H1 (cell line): ENCODE data around the gene ALOX15B. TPM values are rescaled to one million over a fixed set of nuclear protein-coding genes. Genes with fewer than 3 reads are reported as not detected.
"Not testable (repeated sequence)": the region's sequence is repeated elsewhere in the genome, so short reads cannot be mapped to it uniquely, and the experiment has no call there.

ENCODE experiments used
- CTCF ChIA-PET: fragments of 300-600 bp; sonication (Branson Sonifier 250); formaldehyde crosslinking; loops from one replicate; lab custom pipeline; 2021; ENCODE audit not compliant: partially characterized antibody; lab: Charles Lee
- POLR2A ChIA-PET: fragments of 300-600 bp; sonication (Branson Sonifier 250); formaldehyde crosslinking; loops from one replicate; lab custom pipeline; 2021; ENCODE audit warnings: inconsistent platforms; ENCODE audit not compliant: partially characterized antibody; lab: Charles Lee
- DNase-seq, 2 experiments: peaks; one replicate each; pipeline versions ENCODE4 v3.0.0 to v3.0.0-alpha.2; 2010 to 2022; ENCODE audit warnings: low spot score in 2 of 2, low read depth in 1 of 2, mixed read lengths in 1 of 2
- FAIRE-seq: peaks from 2 replicates; lab custom pipeline; 2011; peaks lifted over from hg19 to GRCh38; lab: Jason Lieb, UNC
- H2AFZ ChIP-seq: 2 replicates; pipeline ENCODE4 v1.8.1; 2012; ENCODE audit warnings: low read length, inconsistent platforms
- H2AK5ac ChIP-seq: 2 replicates; pipeline ENCODE4 v1.6.1; 2013; ENCODE audit warnings: low read depth, low read length
- H2BK120ac ChIP-seq: replicated peaks from 2 replicates; pipeline ENCODE3; 2013; ENCODE audit warnings: low read depth, low read length, inconsistent platforms
- H2BK12ac ChIP-seq: 2 replicates; pipeline ENCODE4 v1.6.1; 2013; ENCODE audit warnings: low read depth, low read length
- H2BK15ac ChIP-seq: 2 replicates; pipeline ENCODE4 v1.6.1; 2013; ENCODE audit warnings: low read length
- H2BK20ac ChIP-seq: 2 replicates; pipeline ENCODE4 v1.6.1; 2013; ENCODE audit warnings: low read length
- H2BK5ac ChIP-seq: 2 replicates; pipeline ENCODE4 v1.6.1; 2013; ENCODE audit warnings: low read depth, low read length
- H3K14ac ChIP-seq: 2 replicates; pipeline ENCODE4 v1.6.1; 2013; ENCODE audit warnings: inconsistent platforms; ENCODE audit not compliant: insufficient read length
- H3K18ac ChIP-seq: 2 replicates; pipeline ENCODE4 v1.6.1; 2013; ENCODE audit warnings: low read length; ENCODE audit errors: extremely low read depth
- H3K23ac ChIP-seq: 2 replicates; pipeline ENCODE4 v1.6.1; 2013; ENCODE audit warnings: inconsistent platforms; ENCODE audit not compliant: insufficient read length
- H3K23me2 ChIP-seq: 2 replicates; pipeline ENCODE4 v1.6.1; 2013; ENCODE audit warnings: low read depth, low read length
- H3K27ac ChIP-seq: 2 replicates; pipeline ENCODE4 v1.6.1; 2011; ENCODE audit warnings: low read depth, low read length, inconsistent platforms
- H3K27me3 ChIP-seq, 4 experiments: replicated peaks in 1 of 4; 1 replicate in 1 of 4; 2 replicates in 3 of 4; pipeline versions ENCODE4 v1.6.1 to v1.8.1; 2011 to 2013; ENCODE audit warnings: low read length in 3 of 4, mild to moderate bottlenecking in 3 of 4, inconsistent platforms in 2 of 4, mixed read lengths in 2 of 4, moderate library complexity in 1 of 4; ENCODE audit not compliant: control insufficient read depth in 3 of 4, insufficient read depth in 3 of 4; ENCODE audit errors: extremely low read depth in 1 of 4
- H3K36me3 ChIP-seq, 4 experiments: 2 replicates each; pipeline versions ENCODE4 v1.6.1 to v1.8.1; 2011 to 2013; ENCODE audit warnings: mild to moderate bottlenecking in 4 of 4, low read length in 3 of 4, moderate library complexity in 2 of 4, control low read depth in 1 of 4, inconsistent platforms in 1 of 4; ENCODE audit not compliant: insufficient read depth in 4 of 4, control insufficient read depth in 2 of 4
- H3K4ac ChIP-seq: replicated peaks from 2 replicates; pipeline ENCODE3; 2013; ENCODE audit warnings: low read length, low read depth, mixed read lengths, inconsistent platforms; ENCODE audit not compliant: insufficient read length
- H3K4me1 ChIP-seq, 4 experiments: replicated peaks in 1 of 4; 1 replicate in 1 of 4; 2 replicates in 3 of 4; pipeline versions ENCODE4 v1.6.1 to v1.8.1; 2011 to 2013; ENCODE audit warnings: low read length in 3 of 4, inconsistent platforms in 2 of 4, mixed read lengths in 1 of 4; ENCODE audit not compliant: insufficient read depth in 4 of 4, control insufficient read depth in 3 of 4
- H3K4me2 ChIP-seq, 2 experiments: 2 replicates each; pipeline versions ENCODE4 v1.6.1 to v1.8.1; 2011 to 2013; ENCODE audit warnings: low read depth in 2 of 2, low read length in 2 of 2, control low read depth in 1 of 2, inconsistent platforms in 1 of 2, mild to moderate bottlenecking in 1 of 2; ENCODE audit not compliant: insufficient read depth in 1 of 2
- H3K4me3 ChIP-seq, 4 experiments: fragments of 200-600, 300-600 bp in 1 of 4; sonication (generic), shearing (Covaris generic), sonication (Bioruptor Twin) in 1 of 4; 2 replicates each; pipeline versions ENCODE4 v1.5.1 to v1.8.1; 2011 to 2016; ENCODE audit warnings: low read length in 4 of 4, low read depth in 3 of 4, control low read depth in 2 of 4, inconsistent platforms in 2 of 4, mild to moderate bottlenecking in 2 of 4, mixed read lengths in 1 of 4, moderate library complexity in 1 of 4; ENCODE audit not compliant: insufficient read depth in 2 of 4; ENCODE audit errors: extremely low read depth in 1 of 4
- H3K56ac ChIP-seq: replicated peaks from 2 replicates; pipeline ENCODE3; 2013; ENCODE audit warnings: low read depth, mild to moderate bottlenecking, mixed read lengths, low read length, inconsistent platforms; ENCODE audit not compliant: insufficient read length
- H3K79me1 ChIP-seq: 2 replicates; pipeline ENCODE4 v1.6.1; 2013; ENCODE audit warnings: low read depth, low read length, control low read depth
- H3K79me2 ChIP-seq, 2 experiments: 2 replicates each; pipeline versions ENCODE4 v1.6.1 to v1.8.1; 2012 to 2013; ENCODE audit warnings: low read length in 2 of 2, mild to moderate bottlenecking in 2 of 2, inconsistent platforms in 1 of 2; ENCODE audit not compliant: insufficient read depth in 2 of 2, control insufficient read depth in 1 of 2
- H3K9ac ChIP-seq, 4 experiments: replicated peaks in 1 of 4; 1 replicate in 1 of 4; 2 replicates in 3 of 4; pipeline versions ENCODE4 v1.6.1 to v1.8.1; 2011 to 2013; ENCODE audit warnings: low read depth in 3 of 4, low read length in 3 of 4, control low read depth in 2 of 4, mild to moderate bottlenecking in 2 of 4, moderate library complexity in 2 of 4, inconsistent platforms in 1 of 4; ENCODE audit errors: extremely low read depth in 1 of 4
- H3K9me3 ChIP-seq, 2 experiments: 2 replicates each; pipeline versions ENCODE4 v1.6.1 to v1.8.1; 2012 to 2013; ENCODE audit warnings: mild to moderate bottlenecking in 2 of 2, moderate library complexity in 2 of 2, control low read depth in 1 of 2, inconsistent platforms in 1 of 2, low read depth in 1 of 2, low read length in 1 of 2, mixed read lengths in 1 of 2; ENCODE audit not compliant: insufficient read depth in 2 of 2
- H4K20me1 ChIP-seq, 2 experiments: replicated peaks in 1 of 2; 2 replicates each; pipeline versions ENCODE3 to v1.8.1; 2011 to 2013; ENCODE audit warnings: inconsistent platforms in 2 of 2, low read length in 2 of 2, mild to moderate bottlenecking in 1 of 2; ENCODE audit not compliant: insufficient read depth in 2 of 2, control insufficient read depth in 1 of 2
- H4K5ac ChIP-seq: 2 replicates; pipeline ENCODE4 v1.6.1; 2013; ENCODE audit warnings: low read length, low read depth, mixed read lengths, inconsistent platforms; ENCODE audit not compliant: insufficient read length
- H4K8ac ChIP-seq: 2 replicates; pipeline ENCODE4 v1.8.0; 2013; ENCODE audit warnings: mild to moderate bottlenecking, moderate library complexity, low read length, inconsistent platforms; ENCODE audit not compliant: insufficient read depth; ENCODE audit errors: extremely low read depth
- H4K91ac ChIP-seq: replicated peaks from 2 replicates; pipeline ENCODE3; 2013; ENCODE audit warnings: low read length, mixed read lengths, inconsistent platforms; ENCODE audit not compliant: insufficient read length
- WGBS, 2 experiments: shearing (Covaris generic) in 1 of 2; methylation state at CpG; one replicate each; pipeline versions ENCODE4 v1.1.6 to v1.1.7; 2013 to 2015; ENCODE audit warnings: low lambda C conversion rate in 2 of 2, mixed read lengths in 2 of 2, inconsistent platforms in 1 of 2, low coverage in 1 of 2, missing lambda C conversion rate in 1 of 2; ENCODE audit not compliant: insufficient replicate concordance in 2 of 2, insufficient coverage in 1 of 2, insufficient read length in 1 of 2; ENCODE audit errors: extremely low coverage in 1 of 2, missing lambda C conversion rate in 1 of 2; 5-methylcytosine and 5-hydroxymethylcytosine counted together
- polyA plus RNA-seq, 7 experiments: library from polyadenylated mRNA; depleted of rRNA in 3 of 7; stranded (reverse) in 5 of 7; unstranded in 2 of 7; fragments of >200 nt in 5 of 7; fragments of 200-250 nt in 2 of 7; gene quantifications; 1 replicate in 5 of 7; 2 replicates in 1 of 7; 4 replicates in 1 of 7; pipeline versions ENCODE4 v1.2.1 to v1.2.3, GENCODE V29; 2011 to 2013; ENCODE audit warnings: missing spikeins in 2 of 7, mixed read lengths in 2 of 7
- total RNA-seq: library from RNA; stranded (reverse); fragmentation: NEBNext Ultra II Directional; extraction: Animal tissue kit (Norgen Biotek cat#: 25700); gene quantifications from 2 replicates; pipeline ENCODE4 v1.2.1, GENCODE V29; 2021

ALOX15B gene
- total and polyA plus RNA-seq, 2 of the 8 experiments (the other 6 are each of a cell fraction or from before 2014, with no cell fraction given) = 0.63 to 0.91 TPM

- CTCF ChIA-PET = interaction anchor here (0.9 to 17.3 kb wide), 7 partner anchors 8 to 60 kb away, joined by 3 to 315 read pairs (median 115); partner anchors contain the start of genes ALOX12B and ALOXE3
- H3K79me2 ChIP-seq, POLR2A ChIA-PET: not testable (repeated sequence)
These were observed 39.1 kb downstream of the ALOX15B start for GRCh38 chr17:8077939-8078338.

More at GRCh38 chr17:8077939-8078338, 39.1 kb downstream of the ALOX15B start:
- not testable (repeated sequence) for H3K9ac ChIP-seq, H4K20me1 ChIP-seq, H2AFZ ChIP-seq, H3K23ac ChIP-seq, H3K56ac ChIP-seq, H4K8ac ChIP-seq, H3K79me1 ChIP-seq, H3K9me3 ChIP-seq, H3K4ac ChIP-seq, H3K4me3 ChIP-seq, FAIRE-seq, H3K27ac ChIP-seq, H3K4me2 ChIP-seq, H2BK20ac ChIP-seq, H3K18ac ChIP-seq, H2BK12ac ChIP-seq, H2BK5ac ChIP-seq, H3K14ac ChIP-seq, H3K23me2 ChIP-seq, DNase-seq, H2AK5ac ChIP-seq, H2BK15ac ChIP-seq, H4K5ac ChIP-seq, H3K36me3 ChIP-seq, H4K91ac ChIP-seq, H2BK120ac ChIP-seq
- peaks cover 0 to 13% (median 8%) of the 10 kb centered on the region in 4 experiments; a peak in 6 of 7 replicates for H3K4me1 ChIP-seq
- H3K27me3 ChIP-seq = peaks cover 19 to 56% (median 44%) of the 10 kb centered on the region in 4 experiments
- WGBS, 2 experiments = 69% methylated on average over 5 of the region's 5 CpGs; no CpG with 5 or more reads in 1 of the 2 experiments
